Endodermal cell (in vitro differentiated cells): ENCODE data around the gene LATS2. TPM values are rescaled to one million over a fixed set of nuclear protein-coding genes. Genes with fewer than 3 reads are reported as not detected.

Source experiments
- DNase-seq: peaks from one replicate; pipeline ENCODE4 v3.0.0-alpha.2; 2017
- H3K27ac ChIP-seq: 2 replicates; pipeline ENCODE4 v1.5.1; 2013; ENCODE audit warnings: mild to moderate bottlenecking, low read depth, low read length, moderate library complexity
- H3K27me3 ChIP-seq: 2 replicates; pipeline ENCODE4 v1.6.1; 2013; ENCODE audit warnings: mild to moderate bottlenecking, low read length, moderate library complexity; ENCODE audit not compliant: insufficient read depth, control insufficient read depth, poor library complexity, severe bottlenecking
- H3K36me3 ChIP-seq: 2 replicates; pipeline ENCODE4 v1.7.0; 2013; ENCODE audit warnings: mild to moderate bottlenecking, low read length, moderate library complexity; ENCODE audit not compliant: control insufficient read depth, insufficient read depth
- H3K4me1 ChIP-seq: one replicate; pipeline ENCODE4 v1.7.0; 2013; ENCODE audit warnings: low read length; ENCODE audit not compliant: control insufficient read depth, insufficient read depth
- H3K4me3 ChIP-seq: 2 replicates; pipeline ENCODE4 v1.5.1; 2013; ENCODE audit warnings: mild to moderate bottlenecking, low read length, moderate library complexity
- H3K9ac ChIP-seq: 2 replicates; pipeline ENCODE4 v1.6.1; 2013; ENCODE audit warnings: mild to moderate bottlenecking, low read length, moderate library complexity; ENCODE audit not compliant: poor library complexity, severe bottlenecking; ENCODE audit errors: extremely low read depth
- H3K9me3 ChIP-seq: 2 replicates; pipeline ENCODE4 v1.6.1; 2013; ENCODE audit warnings: mild to moderate bottlenecking, low read length, moderate library complexity; ENCODE audit not compliant: control insufficient read depth
- H3K27ac Mint-ChIP-seq: 2 replicates; pipeline ENCODE4 v1.8.0; 2020; ENCODE audit warnings: mixed read lengths
- H3K27me3 Mint-ChIP-seq: 2 replicates; pipeline ENCODE4 v1.8.0; 2021; ENCODE audit warnings: mild to moderate bottlenecking, mixed read lengths; ENCODE audit not compliant: insufficient read depth
- H3K36me3 Mint-ChIP-seq: 2 replicates; pipeline ENCODE4 v1.8.0; 2020; ENCODE audit warnings: low read depth, mixed read lengths
- H3K4me1 Mint-ChIP-seq: 2 replicates; pipeline ENCODE4 v1.8.0; 2020; ENCODE audit warnings: mixed read lengths
- H3K4me3 Mint-ChIP-seq: 2 replicates; pipeline ENCODE4 v1.8.0; 2020; ENCODE audit warnings: mild to moderate bottlenecking, moderate library complexity, mixed read lengths
- H3K9me3 Mint-ChIP-seq: 2 replicates; pipeline ENCODE4 v1.8.0; 2020; ENCODE audit warnings: mild to moderate bottlenecking, mixed read lengths
- WGBS, 2 experiments: methylation state at CpG; one replicate each; pipeline versions ENCODE4 v1.1.5 to v1.1.7; 2013; ENCODE audit warnings: missing lambda C conversion rate in 2 of 2, mixed read lengths in 1 of 2; ENCODE audit not compliant: insufficient coverage in 1 of 2, insufficient read length in 1 of 2; 5-methylcytosine and 5-hydroxymethylcytosine counted together
- total RNA-seq, 2 donors: library from RNA; stranded (reverse); fragmentation: NEBNext Ultra II Directional in 1 of 2; extraction: Animal tissue kit (Norgen Biotek cat#: 25700) in 1 of 2; gene quantifications; 2 replicates in 1 of 2; 3 replicates in 1 of 2; pipeline ENCODE4 v1.2.1, GENCODE V29; 2021
- TF ChIP-seq, protein P1 (sequence below): fragments of 200-600 bp; sonication (generic); conservative IDR thresholded peaks from 2 replicates; pipeline ENCODE4 v1.5.0; 2021; ENCODE audit warnings: antibody characterized with exemption, mild to moderate bottlenecking

The LATS2 gene
- total RNA-seq, 2 donors from 2014 or later, result 26.2 to 35.4 TPM

DNA sequence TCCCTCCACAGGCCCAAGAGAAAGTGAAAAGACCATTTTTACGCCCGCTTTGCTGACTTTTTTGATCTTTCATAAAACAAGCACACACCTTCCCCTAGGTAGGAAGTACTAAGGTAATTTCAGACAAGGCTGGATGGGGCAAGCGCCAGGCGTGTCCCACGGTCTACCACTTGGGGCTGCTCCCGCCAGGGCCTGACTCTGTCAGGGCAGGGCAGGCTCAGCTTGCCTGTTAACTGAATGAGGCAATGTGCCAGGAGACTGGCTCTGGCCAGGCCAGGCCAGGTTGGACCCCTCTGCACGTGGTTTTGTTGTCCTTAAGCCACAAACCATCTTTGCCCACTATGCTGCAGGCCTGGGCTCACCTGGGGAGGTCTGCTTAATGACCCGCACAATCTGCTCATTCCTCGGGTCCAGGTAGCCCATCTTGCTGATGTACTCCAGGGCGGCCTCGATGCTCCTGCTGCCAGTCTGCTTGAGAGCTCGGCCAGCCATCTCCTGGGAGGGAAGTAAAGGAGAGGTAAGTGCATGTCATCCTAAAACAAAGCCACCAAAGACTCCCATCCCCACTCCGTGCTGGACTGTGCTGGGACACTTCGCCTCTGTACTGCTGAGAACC, 70.4 kb downstream of the LATS2 start:
- TF ChIP-seq, protein P1, sequence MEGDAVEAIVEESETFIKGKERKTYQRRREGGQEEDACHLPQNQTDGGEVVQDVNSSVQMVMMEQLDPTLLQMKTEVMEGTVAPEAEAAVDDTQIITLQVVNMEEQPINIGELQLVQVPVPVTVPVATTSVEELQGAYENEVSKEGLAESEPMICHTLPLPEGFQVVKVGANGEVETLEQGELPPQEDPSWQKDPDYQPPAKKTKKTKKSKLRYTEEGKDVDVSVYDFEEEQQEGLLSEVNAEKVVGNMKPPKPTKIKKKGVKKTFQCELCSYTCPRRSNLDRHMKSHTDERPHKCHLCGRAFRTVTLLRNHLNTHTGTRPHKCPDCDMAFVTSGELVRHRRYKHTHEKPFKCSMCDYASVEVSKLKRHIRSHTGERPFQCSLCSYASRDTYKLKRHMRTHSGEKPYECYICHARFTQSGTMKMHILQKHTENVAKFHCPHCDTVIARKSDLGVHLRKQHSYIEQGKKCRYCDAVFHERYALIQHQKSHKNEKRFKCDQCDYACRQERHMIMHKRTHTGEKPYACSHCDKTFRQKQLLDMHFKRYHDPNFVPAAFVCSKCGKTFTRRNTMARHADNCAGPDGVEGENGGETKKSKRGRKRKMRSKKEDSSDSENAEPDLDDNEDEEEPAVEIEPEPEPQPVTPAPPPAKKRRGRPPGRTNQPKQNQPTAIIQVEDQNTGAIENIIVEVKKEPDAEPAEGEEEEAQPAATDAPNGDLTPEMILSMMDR, result peak; percentile 31
- Mint-ChIP-seq H3K27ac (peak overlapping the region; percentile 86), H3K4me3 (no peak overlapping the region), H3K4me1 (no peaks in the 10 kb centered on the region), H3K27me3 (no peaks in the 10 kb centered on the region), H3K9me3 (no peaks in the 10 kb centered on the region), H3K36me3 (peaks cover 60% of the 10 kb centered on the region)
- DNase-seq, result no peak
- Histone ChIP-seq H3K27ac (no peak overlapping the region), H3K4me1 (no peaks in the 10 kb centered on the region), H3K9me3 (no peaks in the 10 kb centered on the region), H3K27me3 (no peaks in the 10 kb centered on the region), H3K9ac (no peak overlapping the region), H3K36me3 (peaks cover 82% of the 10 kb centered on the region), H3K4me3 (no peak overlapping the region)
- 97 to 100% methylated on average over 9 to 14 of the region's 14 CpGs for WGBS, 2 experiments

DNA sequence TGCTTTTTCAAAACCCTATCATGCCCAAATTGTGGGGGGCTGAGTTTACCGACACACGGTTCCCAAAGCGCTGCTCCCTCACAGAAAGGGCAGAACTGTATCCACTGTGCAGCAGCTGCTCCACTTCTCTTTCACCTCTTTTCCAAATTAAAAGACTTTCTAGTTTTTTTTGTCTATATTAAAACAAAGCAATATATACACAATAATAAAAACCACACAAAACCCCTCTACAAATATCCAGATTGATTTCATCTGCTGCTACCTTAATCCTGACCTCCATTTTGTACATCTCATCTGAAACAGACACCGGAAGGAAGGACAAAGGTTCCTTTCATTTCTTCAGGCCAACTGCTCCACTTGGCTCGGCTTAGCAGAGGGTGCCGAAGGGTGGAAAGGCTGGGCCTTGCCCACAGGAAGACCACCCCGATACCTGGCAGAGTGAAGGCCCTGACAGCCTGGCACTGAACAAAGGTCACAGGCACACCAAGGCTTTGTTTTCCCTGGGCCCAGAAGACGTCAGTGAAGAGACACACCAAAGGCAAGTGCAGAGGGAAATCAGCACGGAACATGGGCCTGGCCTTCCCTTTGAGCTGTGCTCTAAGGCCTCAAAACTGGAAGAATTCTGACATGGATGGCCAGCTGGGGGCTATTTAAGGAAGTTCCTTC, 71.6 kb downstream of the LATS2 start:
- Histone ChIP-seq H3K4me1 (no peaks in the 10 kb centered on the region), H3K36me3 (peaks cover 79% of the 10 kb centered on the region), H3K27me3 (no peaks in the 10 kb centered on the region), H3K27ac (no peak overlapping the region), H3K4me3 (no peak overlapping the region), H3K9me3 (no peaks in the 10 kb centered on the region), H3K9ac (no peak overlapping the region)
- 94 to 99% methylated on average over 9 of the region's 9 CpGs for WGBS, 2 experiments
- peak overlapping the region; percentile 21 for H3K27ac Mint-ChIP-seq
- no peaks in the 10 kb centered on the region for H3K27me3 Mint-ChIP-seq
- H3K4me3 Mint-ChIP-seq, result no peak overlapping the region
- no peak for DNase-seq
- H3K9me3 Mint-ChIP-seq, result no peaks in the 10 kb centered on the region
- H3K36me3 Mint-ChIP-seq, result peaks cover 68% of the 10 kb centered on the region
- no peaks in the 10 kb centered on the region for H3K4me1 Mint-ChIP-seq
- TF ChIP-seq, protein P1, result no peak

DNA sequence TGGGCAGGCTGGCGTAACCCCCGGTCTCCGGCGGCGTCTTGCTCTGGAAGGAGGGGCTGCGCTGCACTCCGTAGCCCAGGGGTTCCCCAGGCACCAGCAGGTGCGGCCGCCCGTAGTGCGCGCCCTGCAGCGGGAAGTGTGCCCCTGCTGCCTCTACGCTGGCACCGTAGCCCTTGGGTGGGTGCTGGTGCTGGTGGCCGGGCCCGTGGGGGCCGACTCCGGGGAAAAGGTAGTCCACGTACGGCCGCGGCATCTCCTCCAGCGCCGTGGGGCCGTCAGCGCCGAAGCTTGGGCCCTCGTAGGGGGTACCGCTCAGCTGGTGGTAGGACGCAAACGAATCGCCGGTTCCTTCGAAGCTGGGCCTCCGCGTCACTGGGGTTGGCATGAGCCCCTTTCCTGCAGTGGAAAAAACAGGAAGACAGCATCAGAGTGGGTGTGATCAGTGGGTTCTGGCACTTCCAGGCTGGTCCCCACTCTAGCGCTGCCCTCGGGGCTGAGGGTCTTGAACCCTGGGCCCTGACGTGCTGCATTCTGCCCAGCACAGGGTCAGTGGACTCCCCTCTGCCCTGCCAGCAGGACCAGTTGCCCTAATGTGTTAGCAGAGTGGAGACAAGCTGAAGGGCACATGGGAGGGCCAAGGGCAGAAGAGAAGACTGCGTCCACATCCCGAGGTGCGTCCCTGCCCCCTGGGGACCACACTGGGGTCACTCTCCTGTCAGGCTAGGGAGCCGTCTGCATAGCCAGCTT, 72.3 kb downstream of the LATS2 start:
- H3K27ac Mint-ChIP-seq, result no peak overlapping the region
- H3K4me1 Mint-ChIP-seq, result no peaks in the 10 kb centered on the region
- TF ChIP-seq, protein P1, result no peak
- Histone ChIP-seq H3K27ac (no peak overlapping the region), H3K4me1 (no peaks in the 10 kb centered on the region), H3K9me3 (no peaks in the 10 kb centered on the region), H3K4me3 (no peak overlapping the region), H3K9ac (no peak overlapping the region), H3K27me3 (no peaks in the 10 kb centered on the region), H3K36me3 (peaks cover 80% of the 10 kb centered on the region)
- H3K27me3 Mint-ChIP-seq, result no peaks in the 10 kb centered on the region
- H3K9me3 Mint-ChIP-seq, result no peaks in the 10 kb centered on the region
- H3K36me3 Mint-ChIP-seq, result peaks cover 70% of the 10 kb centered on the region
- WGBS, 2 experiments, result 94 to 97% methylated on average over 20 to 44 of the region's 44 CpGs
- no peak overlapping the region for H3K4me3 Mint-ChIP-seq
- no peak for DNase-seq
